NOMO-1 treated with dmso at 0.1 percent for 144 hours (cell line): ENCODE results near the gene GPAM.

ENCODE experiments used
- DNase-seq: peaks from one replicate; lab custom pipeline; 2025; ENCODE audit not compliant: unreplicated experiment; lab: John Stamatoyannopoulos, UW

The GPAM gene

GRCh38 chr10:112185959-112186358 lies 2.4 kb upstream of the GPAM start:
- DNase-seq = no peak

GRCh38 chr10:112184379-112184778 lies 814 bp upstream of the GPAM start:
- no peak for DNase-seq

- no peak for DNase-seq
These were observed 447 bp upstream of the GPAM start for GRCh38 chr10:112184052-112184371.

- DNase-seq = no peak
These were observed 709 bp downstream of the GPAM start for GRCh38 chr10:112182784-112183328.

- DNase-seq = no peak
These were observed 6.3 kb downstream of the GPAM start for GRCh38 chr10:112177247-112177646.

GRCh38 chr10:112176543-112176942 lies 7.0 kb downstream of the GPAM start:
- no peak for DNase-seq

- no peak for DNase-seq
These were observed 8.2 kb downstream of the GPAM start for GRCh38 chr10:112175409-112175808.

GRCh38 chr10:112173206-112173605 lies 10.4 kb downstream of the GPAM start:
- no peak for DNase-seq

- DNase-seq = no peak
These were observed 14.8 kb downstream of the GPAM start for GRCh38 chr10:112168733-112169132.

- no peak for DNase-seq
These were observed 16.8 kb downstream of the GPAM start for GRCh38 chr10:112166800-112167199.

GRCh38 chr10:112161757-112162518 lies 21.6 kb downstream of the GPAM start:
- DNase-seq = no peak

GRCh38 chr10:112160834-112161233 lies 22.7 kb downstream of the GPAM start:
- no peak for DNase-seq

GRCh38 chr10:112159469-112159868 lies 24.1 kb downstream of the GPAM start:
- no peak for DNase-seq

- DNase-seq = no peak
These were observed 32.0 kb downstream of the GPAM start for GRCh38 chr10:112151524-112152039.

GRCh38 chr10:112148331-112148730 lies 35.2 kb downstream of the GPAM start:
- no peak for DNase-seq

GRCh38 chr10:112146799-112147198 lies 36.8 kb downstream of the GPAM start:
- DNase-seq = no peak

- no peak for DNase-seq
These were observed 38.3 kb downstream of the GPAM start for GRCh38 chr10:112145263-112145662.

GRCh38 chr10:112143420-112143819 lies 40.1 kb downstream of the GPAM start:
- DNase-seq = no peak

- DNase-seq = peak; percentile 29
These were observed 42.3 kb downstream of the GPAM start for GRCh38 chr10:112141292-112141691.

GRCh38 chr10:112140110-112140970 lies 43.2 kb downstream of the GPAM start:
- DNase-seq = peak; percentile 50

GRCh38 chr10:112139176-112139575 lies 44.4 kb downstream of the GPAM start:
- no peak for DNase-seq
